Measurements from ENCODE around the gene CCL19. TPM values are rescaled to one million over a fixed set of nuclear protein-coding genes. Genes with fewer than 3 reads are reported as not detected.

Gene CCL19
- total and polyA plus RNA-seq, 8 donors: 0.28 to 36.3 (median 0.75) TPM; not detected in 2

DNA sequence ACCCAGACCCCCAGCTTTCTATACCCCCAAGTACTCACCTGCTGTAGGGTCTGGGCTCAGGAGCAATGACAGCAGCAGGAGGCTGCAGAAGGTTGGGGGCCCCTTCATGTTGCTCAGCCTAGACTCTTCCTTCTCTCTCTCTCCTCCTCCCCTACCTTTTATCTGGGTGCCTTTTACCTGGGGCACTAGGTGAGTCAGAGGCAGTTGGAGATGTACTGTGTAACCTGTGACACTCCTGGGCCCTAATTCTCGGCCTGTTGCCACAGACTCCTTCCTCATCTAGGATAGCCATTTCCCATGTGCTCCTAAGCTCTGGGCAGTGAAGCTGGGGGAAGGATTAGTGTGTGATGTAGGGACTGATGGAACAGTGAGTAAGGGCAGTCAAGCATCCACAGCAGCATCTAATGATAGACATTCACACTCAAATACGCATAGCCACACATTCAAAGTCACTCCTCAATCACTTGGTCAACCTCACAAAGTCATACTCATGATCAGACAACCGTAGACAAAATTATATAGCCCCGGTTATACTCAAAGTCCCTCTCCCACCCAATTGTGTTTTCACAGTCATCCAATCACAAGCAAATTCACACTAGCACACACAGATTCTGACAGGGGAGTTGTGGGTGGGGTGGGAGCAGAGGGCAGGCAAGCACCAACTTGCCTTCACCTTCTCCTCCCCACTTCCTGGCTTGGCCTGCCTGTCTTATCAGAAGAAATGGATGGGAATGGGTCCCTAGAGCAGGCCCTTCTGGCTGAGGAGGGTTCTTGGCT, 28.4 kb downstream of the CCL19 start, which contains the start of gene CCL27:
CCL27 (minus strand) TSS at position 132 of the 777 bp plus-strand sequence; CDS start at position 108, 24 bp downstream.
- H3K27me3 ChIP-seq: no peaks in the 10 kb centered on the region
- no peaks in the 10 kb centered on the region for H3K9me3 ChIP-seq
- no peak within 1 kb of the TSS for H3K4me3 ChIP-seq
- TF ChIP-seq, protein P1, sequence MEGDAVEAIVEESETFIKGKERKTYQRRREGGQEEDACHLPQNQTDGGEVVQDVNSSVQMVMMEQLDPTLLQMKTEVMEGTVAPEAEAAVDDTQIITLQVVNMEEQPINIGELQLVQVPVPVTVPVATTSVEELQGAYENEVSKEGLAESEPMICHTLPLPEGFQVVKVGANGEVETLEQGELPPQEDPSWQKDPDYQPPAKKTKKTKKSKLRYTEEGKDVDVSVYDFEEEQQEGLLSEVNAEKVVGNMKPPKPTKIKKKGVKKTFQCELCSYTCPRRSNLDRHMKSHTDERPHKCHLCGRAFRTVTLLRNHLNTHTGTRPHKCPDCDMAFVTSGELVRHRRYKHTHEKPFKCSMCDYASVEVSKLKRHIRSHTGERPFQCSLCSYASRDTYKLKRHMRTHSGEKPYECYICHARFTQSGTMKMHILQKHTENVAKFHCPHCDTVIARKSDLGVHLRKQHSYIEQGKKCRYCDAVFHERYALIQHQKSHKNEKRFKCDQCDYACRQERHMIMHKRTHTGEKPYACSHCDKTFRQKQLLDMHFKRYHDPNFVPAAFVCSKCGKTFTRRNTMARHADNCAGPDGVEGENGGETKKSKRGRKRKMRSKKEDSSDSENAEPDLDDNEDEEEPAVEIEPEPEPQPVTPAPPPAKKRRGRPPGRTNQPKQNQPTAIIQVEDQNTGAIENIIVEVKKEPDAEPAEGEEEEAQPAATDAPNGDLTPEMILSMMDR (IDR thresholded peaks at IDR 0.05): no peak
- intact Hi-C loops (cut with DNase I): no loop called here
- no peaks in the 10 kb centered on the region for H3K36me3 ChIP-seq
- DNase-seq (no peak), ATAC-seq (no peak)
- no peak within 1 kb of the TSS for H3K27ac ChIP-seq
- H3K4me1 ChIP-seq: peaks cover 0 to 25% of the 10 kb centered on the region in 2 donors

DNA sequence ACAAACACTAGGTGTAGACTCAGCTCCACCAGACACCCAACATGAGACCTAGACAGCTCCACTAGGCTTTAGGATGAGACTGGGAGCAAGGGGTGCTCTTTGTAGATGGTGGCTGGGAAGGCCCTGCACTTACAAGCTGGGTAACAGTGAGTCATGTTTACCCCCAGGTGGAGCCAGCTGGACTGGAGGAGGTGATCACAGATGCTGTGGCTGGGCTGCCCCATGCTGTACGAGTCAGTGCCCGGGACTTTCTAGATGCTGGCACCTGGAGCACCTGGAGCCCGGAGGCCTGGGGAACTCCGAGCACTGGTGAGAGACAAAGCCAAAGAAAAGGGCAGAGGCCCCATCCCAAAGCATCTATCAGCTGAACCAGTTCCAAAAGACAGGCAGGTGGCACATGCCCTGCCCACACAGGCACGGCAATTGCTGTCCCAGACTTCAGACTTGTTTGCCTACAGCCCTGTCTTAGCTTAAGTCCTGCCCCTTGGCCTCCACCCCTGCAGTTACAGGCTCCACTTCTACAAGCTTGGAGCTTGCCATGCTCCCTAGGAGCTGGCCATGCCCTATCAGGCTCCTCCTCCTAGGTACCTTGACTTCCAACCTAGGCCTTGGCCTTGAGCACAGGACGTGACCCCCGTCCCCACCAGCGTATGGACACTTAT, 31.4 kb downstream of the CCL19 start:
- DNase-seq (no peak), ATAC-seq (no peak)
- TF ChIP-seq, protein P1 (IDR thresholded peaks at IDR 0.05): no peak
- Histone ChIP-seq H3K4me3 (no peak overlapping the region), H3K27me3 (no peaks in the 10 kb centered on the region), H3K27ac (no peak overlapping the region), H3K4me1 (peaks cover 4 to 9% of the 10 kb centered on the region in 2 donors), H3K36me3 (no peaks in the 10 kb centered on the region), H3K9me3 (no peaks in the 10 kb centered on the region)
- intact Hi-C loops (cut with DNase I): no loop called here

DNA sequence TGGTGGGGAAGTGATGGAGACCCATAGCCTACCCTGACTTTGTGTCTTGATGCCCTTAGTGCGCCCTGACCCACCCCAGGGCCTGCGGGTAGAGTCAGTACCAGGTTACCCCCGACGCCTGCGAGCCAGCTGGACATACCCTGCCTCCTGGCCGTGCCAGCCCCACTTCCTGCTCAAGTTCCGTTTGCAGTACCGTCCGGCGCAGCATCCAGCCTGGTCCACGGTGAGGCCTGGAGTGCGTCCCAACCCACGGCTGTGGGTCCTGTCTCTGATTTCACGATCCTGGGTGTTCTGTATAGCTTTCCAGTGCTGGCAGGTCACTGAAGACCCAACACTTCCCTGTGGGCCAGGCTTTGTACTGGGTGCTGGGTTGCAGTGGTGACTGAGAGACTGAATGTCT, 32.6 kb downstream of the CCL19 start:
- peaks cover 8 to 11% of the 10 kb centered on the region in 2 donors for H3K4me1 ChIP-seq
- H3K4me3 ChIP-seq: no peak overlapping the region
- intact Hi-C loops (cut with DNase I): no loop called here
- DNase-seq: no peak
- no peaks in the 10 kb centered on the region for H3K27me3 ChIP-seq
- H3K27ac ChIP-seq: no peak overlapping the region
- TF ChIP-seq, protein P1 (IDR thresholded peaks at IDR 0.05): no peak
- no peaks in the 10 kb centered on the region for H3K9me3 ChIP-seq
- no peak for ATAC-seq
- no peaks in the 10 kb centered on the region for H3K36me3 ChIP-seq

DNA sequence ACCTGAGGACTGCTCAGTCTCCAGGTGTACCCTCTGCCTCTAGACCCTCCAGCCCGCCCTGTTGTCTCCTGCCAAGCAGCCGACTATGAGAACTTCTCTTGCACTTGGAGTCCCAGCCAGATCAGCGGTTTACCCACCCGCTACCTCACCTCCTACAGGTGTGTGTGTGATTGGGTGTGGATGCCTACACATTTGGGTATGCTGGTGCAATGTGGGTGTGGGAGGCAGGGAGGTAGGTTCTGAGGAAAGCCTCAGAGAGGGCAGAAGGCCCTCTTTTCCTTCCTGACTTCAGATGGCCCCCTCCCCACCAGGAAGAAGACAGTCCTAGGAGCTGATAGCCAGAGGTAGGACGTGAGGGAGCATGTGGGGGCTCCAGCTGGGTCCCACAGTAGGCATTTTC, 34.1 kb downstream of the CCL19 start:
- no peaks in the 10 kb centered on the region for H3K36me3 ChIP-seq
- intact Hi-C loops (cut with DNase I): no loop called here
- peaks cover 21 to 26% of the 10 kb centered on the region in 2 donors for H3K4me1 ChIP-seq
- H3K9me3 ChIP-seq: no peaks in the 10 kb centered on the region
- TF ChIP-seq, protein P1 (IDR thresholded peaks at IDR 0.05): no peak
- H3K27ac ChIP-seq: no peak overlapping the region
- no peak overlapping the region for H3K4me3 ChIP-seq
- ATAC-seq: no peak
- no peak for DNase-seq
- no peaks in the 10 kb centered on the region for H3K27me3 ChIP-seq

DNA sequence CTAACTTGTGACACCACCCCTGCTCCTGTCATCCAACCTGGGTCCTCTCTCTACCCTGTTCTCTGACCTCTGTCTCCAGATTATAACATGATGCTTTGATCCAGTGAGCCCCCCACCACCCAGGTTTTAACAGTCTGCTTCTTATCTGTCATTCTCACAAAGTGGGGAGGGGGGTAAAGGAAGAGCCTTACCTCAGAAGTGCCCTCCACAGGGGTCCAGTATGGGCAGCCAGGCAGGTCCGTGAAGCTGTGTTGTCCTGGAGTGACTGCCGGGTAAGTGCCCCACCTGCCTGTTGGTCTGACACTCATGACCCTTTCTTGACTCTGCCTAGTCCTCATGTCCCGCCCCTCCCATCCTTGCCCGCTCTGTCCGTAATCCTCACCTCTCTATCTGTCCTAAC, 35.7 kb downstream of the CCL19 start:
- Histone ChIP-seq H3K36me3 (no peaks in the 10 kb centered on the region), H3K27me3 (no peaks in the 10 kb centered on the region), H3K27ac (no peak overlapping the region), H3K9me3 (no peaks in the 10 kb centered on the region), H3K4me1 (peaks cover 21 to 36% of the 10 kb centered on the region in 2 donors), H3K4me3 (no peak overlapping the region)
- no peak for DNase-seq
- intact Hi-C loops (cut with DNase I): no loop called here
- TF ChIP-seq, protein P1 (IDR thresholded peaks at IDR 0.05): no peak
- no peak for ATAC-seq
